ENCODE measurements around the gene USP10. TPM values are rescaled to one million over a fixed set of nuclear protein-coding genes. Genes with fewer than 3 reads are reported as not detected.

Gene USP10
- total RNA-seq, 5 donors from 2014 or later (not counting 1 experiment from before 2014, with no cell fraction given), result 80.4 to 122 (median 104) TPM

DNA sequence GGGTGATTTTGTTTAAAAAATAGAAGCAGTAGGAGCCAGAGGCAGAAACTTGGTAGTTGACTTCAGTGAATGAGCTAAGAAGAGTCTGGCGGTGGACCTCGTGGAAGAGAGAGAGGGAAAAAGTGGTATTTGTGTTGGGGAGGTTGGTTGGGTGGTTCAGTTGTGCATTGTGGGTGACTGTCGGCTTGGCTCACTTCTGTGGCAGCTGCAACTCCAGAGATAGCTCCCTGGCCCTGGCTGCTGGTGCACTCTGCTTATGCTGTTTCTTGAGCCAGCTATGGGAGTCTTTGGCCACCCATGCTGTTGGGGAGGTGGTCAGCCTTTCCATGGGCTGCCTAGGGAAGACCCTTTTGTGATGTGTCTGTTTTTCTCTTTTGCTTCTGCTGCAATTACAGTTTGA is 69.6 kb downstream of the USP10 start:
- Mint-ChIP-seq H3K4me1 (peaks cover 33 to 57% (median 55%) of the 10 kb centered on the region in 3 donors), H3K27me3 (no peaks in the 10 kb centered on the region), H3K4me3 (peak overlapping the region; percentile 5 to 72 (median 66)), H3K36me3 (peaks cover 64% of the 10 kb centered on the region), H3K27ac (peak overlapping the region; percentile 87 to 92), H3K9me3 (no peaks in the 10 kb centered on the region)
- H3K9me3 ChIP-seq, result no peaks in the 10 kb centered on the region
- ChIA-PET CTCF (interaction anchor here in 1 of 2 donors (1.5 to 2.1 kb wide), 2 partner anchors 10 to 14 kb away, joined by 5 to 10 read pairs; no protein-coding TSS in a partner anchor), POLR2A (interaction anchor here in 1 of 2 donors (0.6 kb wide), 1 partner anchor 241 kb away, joined by 6 read pairs; no protein-coding TSS in a partner anchor)
- H3K4me3 ChIP-seq (ENCODE audit: control insufficient read depth in 1 of 2, extremely low read depth in 1 of 2, low read length in 1 of 2), result peak overlapping the region in 1 of 2 donors; percentile 16
- ATAC-seq (replicated peaks in 1 of 4) (no peak), DNase-seq (no peak)
- peaks cover 12 to 77% of the 10 kb centered on the region in 2 donors for H3K36me3 ChIP-seq (ENCODE audit: control insufficient read depth in 2 of 2, extremely low read depth in 1 of 2, insufficient read depth in 1 of 2, low read length in 1 of 2)
- H3K27me3 ChIP-seq (replicated peaks in 1 of 2; ENCODE audit: control insufficient read depth in 2 of 2, extremely low read depth in 1 of 2, insufficient read depth in 2 of 2, low read length in 1 of 2), result no peaks in the 10 kb centered on the region
- WGBS (ENCODE audit: insufficient coverage), result 96% methylated on average over 3 of the region's 3 CpGs
- peaks cover 18 to 27% of the 10 kb centered on the region in 2 experiments for H3K4me1 ChIP-seq (ENCODE audit: control insufficient read depth in 1 of 2, extremely low read depth in 1 of 2, insufficient read depth in 2 of 2, low read length in 2 of 2)
- H3K27ac ChIP-seq (ENCODE audit: low read length), result no peak overlapping the region

DNA sequence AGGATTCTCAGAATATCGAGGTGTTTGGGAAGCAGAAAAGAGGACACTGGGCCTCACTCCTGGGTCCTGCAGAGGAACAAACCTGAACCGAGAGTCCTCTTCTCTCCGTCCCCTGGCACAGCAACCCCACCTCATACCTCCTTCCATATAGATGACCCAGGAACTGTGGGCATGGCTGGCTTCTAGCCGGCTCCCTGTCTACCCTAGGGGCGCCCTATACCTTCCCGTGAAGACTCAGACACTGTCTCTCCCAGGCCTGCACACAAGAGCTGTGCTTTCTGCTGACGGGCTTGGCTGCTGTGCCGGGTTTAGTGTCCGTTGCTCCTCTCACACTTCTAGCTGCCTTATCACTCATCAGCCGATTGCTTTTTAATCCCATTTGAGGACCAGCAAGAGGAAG is 73.5 kb downstream of the USP10 start:
- no peaks in the 10 kb centered on the region for H3K27me3 Mint-ChIP-seq
- POLR2A ChIA-PET, result no interaction called here
- WGBS (ENCODE audit: insufficient coverage), result 93% methylated on average over 10 of the region's 10 CpGs
- peaks cover 52% of the 10 kb centered on the region for H3K36me3 Mint-ChIP-seq
- Histone ChIP-seq H3K27me3 (replicated peaks in 1 of 2; ENCODE audit: control insufficient read depth in 2 of 2, extremely low read depth in 1 of 2, insufficient read depth in 2 of 2, low read length in 1 of 2) (no peaks in the 10 kb centered on the region), H3K9me3 (no peaks in the 10 kb centered on the region), H3K4me3 (ENCODE audit: control insufficient read depth in 1 of 2, extremely low read depth in 1 of 2, low read length in 1 of 2) (no peak overlapping the region), H3K4me1 (ENCODE audit: control insufficient read depth in 1 of 2, extremely low read depth in 1 of 2, insufficient read depth in 2 of 2, low read length in 2 of 2) (peaks cover 4% of the 10 kb centered on the region in 2 experiments), H3K36me3 (ENCODE audit: control insufficient read depth in 2 of 2, extremely low read depth in 1 of 2, insufficient read depth in 1 of 2, low read length in 1 of 2) (peaks cover 21 to 82% of the 10 kb centered on the region in 2 donors), H3K27ac (ENCODE audit: low read length) (no peak overlapping the region)
- ATAC-seq (replicated peaks in 1 of 4) (no peak), DNase-seq (no peak)
- H3K4me1 Mint-ChIP-seq, result peaks cover 4 to 18% (median 18%) of the 10 kb centered on the region in 3 donors
- H3K4me3 Mint-ChIP-seq, result no peak overlapping the region
- CTCF ChIA-PET, result interaction anchor here in 1 of 2 donors (1.8 kb wide), 1 partner anchor 197 kb away, joined by 7 read pairs; no protein-coding TSS in a partner anchor
- no peaks in the 10 kb centered on the region for H3K9me3 Mint-ChIP-seq
- H3K27ac Mint-ChIP-seq, result peak overlapping the region in 1 of 2 donors; percentile 59

DNA sequence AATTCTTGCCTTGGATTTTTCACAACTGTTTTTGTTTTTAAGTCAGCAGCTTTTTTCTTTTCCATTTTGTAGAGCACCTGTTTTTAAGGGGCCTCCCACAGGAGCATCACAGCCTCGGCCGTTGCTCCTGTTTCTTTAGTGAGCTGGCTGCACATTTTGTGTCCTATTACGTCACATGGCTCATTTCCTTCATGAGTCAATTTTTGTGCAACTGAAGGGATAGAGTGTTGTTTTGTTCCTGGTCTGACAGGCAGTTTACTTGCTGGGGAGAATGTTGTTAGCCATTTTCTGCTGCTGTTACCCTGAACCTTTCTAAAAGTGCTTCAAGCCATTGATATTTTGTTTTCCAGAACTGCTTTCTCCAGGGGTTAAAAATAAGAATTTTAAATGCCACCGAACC is 75.0 kb downstream of the USP10 start:
- Mint-ChIP-seq H3K9me3 (no peaks in the 10 kb centered on the region), H3K4me1 (peaks cover 0 to 3% (median 3%) of the 10 kb centered on the region in 3 donors), H3K27ac (peak overlapping the region in 1 of 2 donors; percentile 36), H3K27me3 (no peaks in the 10 kb centered on the region), H3K4me3 (no peak overlapping the region), H3K36me3 (peaks cover 51% of the 10 kb centered on the region)
- Histone ChIP-seq H3K9me3 (no peaks in the 10 kb centered on the region), H3K27me3 (replicated peaks in 1 of 2; ENCODE audit: control insufficient read depth in 2 of 2, extremely low read depth in 1 of 2, insufficient read depth in 2 of 2, low read length in 1 of 2) (no peaks in the 10 kb centered on the region), H3K36me3 (ENCODE audit: control insufficient read depth in 2 of 2, extremely low read depth in 1 of 2, insufficient read depth in 1 of 2, low read length in 1 of 2) (peaks cover 21 to 76% of the 10 kb centered on the region in 2 donors), H3K27ac (ENCODE audit: low read length) (no peak overlapping the region), H3K4me3 (ENCODE audit: control insufficient read depth in 1 of 2, extremely low read depth in 1 of 2, low read length in 1 of 2) (no peak overlapping the region), H3K4me1 (ENCODE audit: control insufficient read depth in 1 of 2, extremely low read depth in 1 of 2, insufficient read depth in 2 of 2, low read length in 2 of 2) (no peaks in the 10 kb centered on the region)
- CTCF ChIA-PET, result interaction anchor here in 1 of 2 donors (0.5 kb wide), 1 partner anchor 152 kb away, joined by 3 read pairs; no protein-coding TSS in a partner anchor
- 100% methylated on average over 1 of the region's 4 CpGs for WGBS (ENCODE audit: insufficient coverage)
- DNase-seq (no peak), ATAC-seq (replicated peaks in 1 of 4) (no peak)
- POLR2A ChIA-PET, result no interaction called here

DNA sequence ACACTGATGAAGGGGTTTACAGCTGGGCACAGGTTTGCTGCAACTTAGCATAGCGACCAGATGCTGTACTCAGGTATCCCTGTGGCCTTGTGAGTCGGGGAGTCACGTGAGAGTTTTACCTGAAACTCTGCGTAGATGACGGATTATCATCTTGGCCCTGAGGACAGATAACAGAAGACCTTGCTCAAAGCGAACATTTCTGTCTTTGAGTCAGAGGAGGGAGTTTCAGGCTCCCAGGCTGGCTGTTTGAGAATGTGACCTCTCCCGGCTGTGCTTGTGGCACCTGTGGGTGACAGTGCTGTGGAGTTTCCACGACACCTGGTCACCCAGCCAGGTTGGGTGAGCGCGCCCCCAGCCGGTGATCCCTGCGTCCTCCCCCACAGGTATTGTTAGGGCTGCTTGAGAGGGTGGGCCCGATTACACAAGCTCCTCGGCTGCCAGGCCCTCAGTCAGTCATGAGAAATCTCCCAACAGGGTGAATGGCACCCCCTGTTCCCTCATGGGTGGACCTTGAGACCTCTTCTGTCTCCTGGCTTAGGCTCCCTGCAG is 75.5 kb downstream of the USP10 start:
- H3K9me3 ChIP-seq, result no peaks in the 10 kb centered on the region
- ChIA-PET POLR2A (no interaction called here), CTCF (no interaction called here)
- Mint-ChIP-seq H3K9me3 (no peaks in the 10 kb centered on the region), H3K4me1 (no peaks in the 10 kb centered on the region), H3K27me3 (no peaks in the 10 kb centered on the region), H3K27ac (peak overlapping the region in 1 of 2 donors; percentile 54), H3K4me3 (no peak overlapping the region), H3K36me3 (peaks cover 54% of the 10 kb centered on the region)
- no peak overlapping the region for H3K27ac ChIP-seq (ENCODE audit: low read length)
- ATAC-seq (replicated peaks in 1 of 4), result no peak
- H3K4me3 ChIP-seq (ENCODE audit: control insufficient read depth in 1 of 2, extremely low read depth in 1 of 2, low read length in 1 of 2), result no peak overlapping the region
- no peak for DNase-seq
- H3K36me3 ChIP-seq (ENCODE audit: control insufficient read depth in 2 of 2, extremely low read depth in 1 of 2, insufficient read depth in 1 of 2, low read length in 1 of 2), result peaks cover 25 to 75% of the 10 kb centered on the region in 2 donors
- 90% methylated on average over 8 of the region's 14 CpGs for WGBS (ENCODE audit: insufficient coverage)
- H3K4me1 ChIP-seq (ENCODE audit: control insufficient read depth in 1 of 2, extremely low read depth in 1 of 2, insufficient read depth in 2 of 2, low read length in 2 of 2), result no peaks in the 10 kb centered on the region
- H3K27me3 ChIP-seq (replicated peaks in 1 of 2; ENCODE audit: control insufficient read depth in 2 of 2, extremely low read depth in 1 of 2, insufficient read depth in 2 of 2, low read length in 1 of 2), result no peaks in the 10 kb centered on the region

DNA sequence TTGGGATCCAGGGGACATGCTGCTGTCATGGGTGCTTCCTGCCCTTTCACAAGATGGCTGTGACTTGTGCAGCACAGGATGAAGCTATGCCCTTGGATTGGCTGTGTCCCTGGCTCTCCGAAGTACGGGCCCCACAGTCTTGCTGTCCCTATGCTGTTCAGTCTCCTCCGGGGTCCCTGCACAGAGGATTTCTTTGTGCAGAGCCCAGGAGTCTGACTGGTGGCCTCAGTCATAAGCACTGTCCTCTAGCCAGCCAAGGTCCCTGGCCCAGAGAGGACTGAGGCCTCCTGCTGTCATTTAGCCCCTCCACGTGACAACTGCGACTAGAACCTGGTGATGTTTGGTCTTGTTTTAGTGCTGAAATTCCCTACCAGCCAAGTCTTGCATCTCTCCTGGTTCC is 77.6 kb downstream of the USP10 start:
- Histone ChIP-seq H3K27ac (ENCODE audit: low read length) (no peak overlapping the region), H3K4me1 (ENCODE audit: control insufficient read depth in 1 of 2, extremely low read depth in 1 of 2, insufficient read depth in 2 of 2, low read length in 2 of 2) (no peaks in the 10 kb centered on the region), H3K9me3 (no peaks in the 10 kb centered on the region), H3K36me3 (ENCODE audit: control insufficient read depth in 2 of 2, extremely low read depth in 1 of 2, insufficient read depth in 1 of 2, low read length in 1 of 2) (peaks cover 23 to 62% of the 10 kb centered on the region in 2 donors), H3K27me3 (replicated peaks in 1 of 2; ENCODE audit: control insufficient read depth in 2 of 2, extremely low read depth in 1 of 2, insufficient read depth in 2 of 2, low read length in 1 of 2) (no peaks in the 10 kb centered on the region), H3K4me3 (ENCODE audit: control insufficient read depth in 1 of 2, extremely low read depth in 1 of 2, low read length in 1 of 2) (no peak overlapping the region)
- peaks cover 54% of the 10 kb centered on the region for H3K36me3 Mint-ChIP-seq
- no peak overlapping the region for H3K27ac Mint-ChIP-seq
- ATAC-seq (replicated peaks in 1 of 4) (no peak), DNase-seq (no peak)
- no peaks in the 10 kb centered on the region for H3K9me3 Mint-ChIP-seq
- ChIA-PET CTCF (no interaction called here), POLR2A (no interaction called here)
- WGBS (ENCODE audit: insufficient coverage), result 100% methylated on average over 2 of the region's 5 CpGs
- H3K27me3 Mint-ChIP-seq, result no peaks in the 10 kb centered on the region
- no peak overlapping the region for H3K4me3 Mint-ChIP-seq
- H3K4me1 Mint-ChIP-seq, result no peaks in the 10 kb centered on the region

DNA sequence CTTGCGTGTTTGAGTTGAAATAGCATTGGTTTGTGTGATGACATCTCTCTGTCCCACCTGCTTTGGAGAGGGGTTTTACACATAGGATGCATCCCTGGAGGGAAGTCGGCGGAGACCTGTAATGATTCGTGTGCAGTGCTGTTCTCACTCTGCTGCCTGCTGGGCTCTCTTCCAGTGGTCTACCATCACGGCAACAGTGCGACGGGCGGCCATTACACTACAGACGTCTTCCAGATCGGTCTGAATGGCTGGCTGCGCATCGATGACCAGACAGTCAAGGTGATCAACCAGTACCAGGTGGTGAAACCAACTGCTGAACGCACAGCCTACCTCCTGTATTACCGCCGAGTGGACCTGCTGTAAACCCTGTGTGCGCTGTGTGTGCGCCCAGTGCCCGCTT is 78.9 kb downstream of the USP10 start:
- H3K4me1 Mint-ChIP-seq, result no peaks in the 10 kb centered on the region
- 96% methylated on average over 16 of the region's 18 CpGs for whole genome bisulfite sequencing (ENCODE audit: insufficient coverage)
- Histone ChIP-seq H3K27ac (ENCODE audit: low read length) (no peak overlapping the region), H3K27me3 (replicated peaks in 1 of 2; ENCODE audit: control insufficient read depth in 2 of 2, extremely low read depth in 1 of 2, insufficient read depth in 2 of 2, low read length in 1 of 2) (no peaks in the 10 kb centered on the region), H3K9me3 (no peaks in the 10 kb centered on the region), H3K4me1 (ENCODE audit: control insufficient read depth in 1 of 2, extremely low read depth in 1 of 2, insufficient read depth in 2 of 2, low read length in 2 of 2) (no peaks in the 10 kb centered on the region), H3K4me3 (ENCODE audit: control insufficient read depth in 1 of 2, extremely low read depth in 1 of 2, low read length in 1 of 2) (no peak overlapping the region), H3K36me3 (ENCODE audit: control insufficient read depth in 2 of 2, extremely low read depth in 1 of 2, insufficient read depth in 1 of 2, low read length in 1 of 2) (peaks cover 13 to 50% of the 10 kb centered on the region in 2 donors)
- POLR2A ChIA-PET, result no interaction called here
- CTCF ChIA-PET, result no interaction called here
- H3K4me3 Mint-ChIP-seq, result no peak overlapping the region
- no peak overlapping the region for H3K27ac Mint-ChIP-seq
- no peaks in the 10 kb centered on the region for H3K9me3 Mint-ChIP-seq
- ATAC-seq (replicated peaks in 1 of 4), result no peak
- H3K36me3 Mint-ChIP-seq, result peaks cover 44% of the 10 kb centered on the region
- H3K27me3 Mint-ChIP-seq, result no peaks in the 10 kb centered on the region
- DNase-seq, result no peak
